T-cell (primary cell): Measurements from ENCODE around the gene PYM1. TPM values are rescaled to one million over a fixed set of nuclear protein-coding genes. Genes with fewer than 3 reads are reported as not detected.

Experiments used
- total RNA-seq, 35 experiments: library from RNA in 6 of 35; stranded (reverse) in 6 of 35; fragments of 120-200 nt in 1 of 35; gene quantifications; one replicate each; pipeline versions ENCODE4 v1.2.1 to v1.2.4 and lab custom pipeline; 2013 to 2026

The PYM1 gene
- total RNA-seq, 5 donors from 2014 or later (not counting 1 experiment from before 2014, with no cell fraction given), result 21.7 to 40.9 (median 30.7) TPM

Other genes starting within 250 kb of the PYM1 start
- gene ITGA7, start 220.0 kb downstream of the PYM1 start, total RNA-seq, result 1 to 10 TPM; 2.6 to 4.6 (median 3.1) TPM
- 10 to 100 TPM; 49.4 to 76.6 (median 72.7) TPM for gene BLOC1S1, start 211.8 kb downstream of the PYM1 start, total RNA-seq
- 10 to 100 TPM; 13.0 to 29.1 (median 22.4) TPM for gene RDH5, start 207.5 kb downstream of the PYM1 start, total RNA-seq
- 10 to 100 TPM; 41.3 to 88.2 (median 73.5) TPM for gene CD63, start 198.9 kb downstream of the PYM1 start, total RNA-seq
- 10 to 100 TPM in 4 of 5 donors, 1 to 10 TPM in 1; 7.5 to 12.9 (median 11.5) TPM for gene GDF11, start 184.8 kb downstream of the PYM1 start, total RNA-seq
- gene SARNP, start 110.2 kb downstream of the PYM1 start, total RNA-seq, result 10 to 100 TPM; 36.9 to 50.3 (median 46.8) TPM
- gene ORMDL2, start 109.9 kb downstream of the PYM1 start, total RNA-seq, result 10 to 100 TPM; 19.0 to 46.8 (median 41.6) TPM
- gene DNAJC14, start 98.3 kb downstream of the PYM1 start, total RNA-seq, result 10 to 100 TPM; 21.5 to 34.5 (median 30.7) TPM
- gene MMP19, start 85.0 kb downstream of the PYM1 start, total RNA-seq, result not detected
- gene DGKA, start 3.3 kb upstream of the PYM1 start, total RNA-seq, result 1,000 to 10,000 TPM in 4 of 5 donors, 100 to 1,000 TPM in 1; 896 to 1,314 (median 1,231) TPM
- under 1 TPM in 1 of 5 donors, not detected in 4; 0.20 TPM for gene PMEL, start 38.1 kb upstream of the PYM1 start, total RNA-seq
- 10 to 100 TPM; 17.8 to 32.3 (median 23.3) TPM for gene CDK2, start 38.9 kb upstream of the PYM1 start, total RNA-seq
- gene RAB5B, start 46.2 kb upstream of the PYM1 start, total RNA-seq, result 10 to 100 TPM; 58.6 to 99.8 (median 85.7) TPM
- gene SUOX, start 69.4 kb upstream of the PYM1 start, total RNA-seq, result 1 to 10 TPM; 2.6 to 7.3 (median 3.2) TPM
- gene IKZF4, start 93.1 kb upstream of the PYM1 start, total RNA-seq, result 10 to 100 TPM in 3 of 5 donors, 1 to 10 TPM in 2; 6.1 to 14.9 (median 13.2) TPM
- 100 to 1,000 TPM in 1 of 5 donors, 10 to 100 TPM in 4; 30.3 to 141 (median 49.9) TPM for gene RPS26, start 114.0 kb upstream of the PYM1 start, total RNA-seq
- gene ERBB3, start 152.3 kb upstream of the PYM1 start, total RNA-seq, result 10 to 100 TPM in 1 of 5 donors, 1 to 10 TPM in 3, under 1 TPM in 1; 0.93 to 24.0 (median 8.2) TPM
- 100 to 1,000 TPM in 3 of 5 donors, 10 to 100 TPM in 2; 67.5 to 113 (median 104) TPM for gene PA2G4, start 176.7 kb upstream of the PYM1 start, total RNA-seq
- gene RPL41, start 188.7 kb upstream of the PYM1 start, total RNA-seq, result 1,000 to 10,000 TPM; 4,612 to 5,648 (median 5,133) TPM
- 10 to 100 TPM in 3 of 5 donors, 1 to 10 TPM in 2; 8.4 to 15.1 (median 11.4) TPM for gene ZC3H10, start 190.4 kb upstream of the PYM1 start, total RNA-seq
- 100 to 1,000 TPM; 181 to 298 (median 276) TPM for gene ESYT1, start 200.4 kb upstream of the PYM1 start, total RNA-seq
- gene MYL6B, start 224.7 kb upstream of the PYM1 start, total RNA-seq, result 10 to 100 TPM in 1 of 5 donors, 1 to 10 TPM in 4; 5.9 to 12.4 (median 7.7) TPM
- gene MYL6, start 230.5 kb upstream of the PYM1 start, total RNA-seq, result 100 to 1,000 TPM; 506 to 663 (median 569) TPM